ENCODE measurements around the gene TIGD6. TPM values are rescaled to one million over a fixed set of nuclear protein-coding genes. Genes with fewer than 3 reads are reported as not detected.

Gene TIGD6
- total and polyA plus RNA-seq, 2 of the 4 experiments (the other 2 are of a cell fraction), result 5.8 to 6.6 TPM

- Histone ChIP-seq H2AK9ac (replicated peaks; ENCODE audit: low read depth, low read length, poor library complexity) (no peak overlapping the region), H2BK120ac (ENCODE audit: low read depth, low read length) (no peak overlapping the region), H3K36me3 (ENCODE audit: control insufficient read depth, insufficient read depth, low read length) (peaks cover 28% of the 10 kb centered on the region), H3K9me3 (ENCODE audit: control insufficient read depth, insufficient read depth, low read length) (no peaks in the 10 kb centered on the region), H4K8ac (ENCODE audit: low read depth in 2 of 2, low read length in 2 of 2) (no peak overlapping the region), H2AK5ac (ENCODE audit: low read depth, low read length) (peak overlapping the region; percentile 24; the same call in 1 of the 2 replicates), H4K91ac (ENCODE audit: insufficient read depth, low read depth, low read length) (no peak overlapping the region), H3K79me1 (ENCODE audit: low read depth in 1 of 2, low read length in 2 of 2) (peaks cover 23 to 51% of the 10 kb centered on the region in 2 experiments), H3K18ac (ENCODE audit: low read depth, low read length) (no peak overlapping the region), H3K4me1 (ENCODE audit: control insufficient read depth, insufficient read depth, low read length) (peaks cover 12% of the 10 kb centered on the region), H3K9ac (ENCODE audit: low read depth, low read length) (no peak overlapping the region), H3K27me3 (ENCODE audit: control insufficient read depth, insufficient read depth, low read length) (no peaks in the 10 kb centered on the region), H3K56ac (ENCODE audit: extremely low read depth, insufficient read depth, low read length) (no peak overlapping the region), H3K9me1 (ENCODE audit: insufficient read depth, low read length) (peaks cover 10% of the 10 kb centered on the region), H2BK5ac (ENCODE audit: low read depth, low read length, poor library complexity, severe bottlenecking) (no peak overlapping the region), H3K4me3 (ENCODE audit: insufficient read depth, low read depth, low read length) (no peak overlapping the region), H3K4me2 (ENCODE audit: low read depth, low read length) (no peak overlapping the region), H3K4ac (ENCODE audit: low read depth, low read length) (no peak overlapping the region), H3K23ac (ENCODE audit: low read depth, low read length) (no peak overlapping the region), H4K5ac (ENCODE audit: low read depth, low read length) (no peak overlapping the region), H2BK20ac (ENCODE audit: low read depth, low read length) (no peak overlapping the region), H2AFZ (replicated peaks; ENCODE audit: low read length, poor library complexity) (no peak overlapping the region), H2BK15ac (ENCODE audit: low read depth, low read length) (no peak overlapping the region), H3K14ac (replicated peaks; ENCODE audit: low read depth, low read length) (no peak overlapping the region), H4K20me1 (ENCODE audit: insufficient read depth, low read length) (no peaks in the 10 kb centered on the region), H3K27ac (ENCODE audit: insufficient read depth, low read length) (no peak overlapping the region)
- dilution Hi-C loops (cut with HindIII; ENCODE audit: low sequenced_read_pairs, unreplicated experiment) (no loop called here), in situ Hi-C loops (cut with MboI; ENCODE audit: low sequenced_read_pairs) (no loop called here), intact Hi-C loops (cut with micrococcal nuclease) (no loop called here)
- WGBS, 2 experiments (ENCODE audit: extremely low coverage in 2 of 2, insufficient read length in 1 of 2), result 57% methylated on average over 1 of the region's 9 CpGs; no CpG with 5 or more reads in 1 of the 2 experiments
- BruUV-seq (replicated peaks), result no TSS peak
- POLR2A ChIA-PET (ENCODE audit: unreplicated experiment), result no interaction called here
- ATAC-seq (ENCODE audit: low read depth), result 0 out of 2 replicates have a peak, but pooled peaks have one; percentile 24
- CTCF ChIA-PET, result no interaction called here
- DNase-seq, result peak; percentile 25
- no peak for TF ChIP-seq BHLHE40 (IDR thresholded peaks at IDR 0.05; ENCODE audit: low read depth, low read length)
- TF ChIP-seq SMC3 (IDR thresholded peaks at IDR 0.05; ENCODE audit: low read depth, low read length), result no peak
- peak; percentile 36; the same call in 1 of the 2 replicates for TF ChIP-seq RAD21 (IDR thresholded peaks at IDR 0.05; ENCODE audit: low read length)
- no peak for TF ChIP-seq RFX5 (IDR thresholded peaks at IDR 0.05; ENCODE audit: low read depth, low read length)
- TF ChIP-seq CTCF (conservative IDR thresholded peaks at IDR 0.05; ENCODE audit: low read depth, low read length), result peak; percentile 28
- TF ChIP-seq USF2 (IDR thresholded peaks at IDR 0.05; ENCODE audit: low read depth, low read length), result no peak
- no peak for TF ChIP-seq POLR2A (IDR thresholded peaks at IDR 0.05; ENCODE audit: low read depth, low read length)
These were observed 24.0 kb upstream of the TIGD6 start for GRCh38 chr5:150024346-150024984.
